ENCODE data around the gene ADAMTS2. TPM values are rescaled to one million over a fixed set of nuclear protein-coding genes. Genes with fewer than 3 reads are reported as not detected.

The ADAMTS2 gene
- total RNA-seq, 1 donor from 2014 or later = 3.6 TPM

DNA sequence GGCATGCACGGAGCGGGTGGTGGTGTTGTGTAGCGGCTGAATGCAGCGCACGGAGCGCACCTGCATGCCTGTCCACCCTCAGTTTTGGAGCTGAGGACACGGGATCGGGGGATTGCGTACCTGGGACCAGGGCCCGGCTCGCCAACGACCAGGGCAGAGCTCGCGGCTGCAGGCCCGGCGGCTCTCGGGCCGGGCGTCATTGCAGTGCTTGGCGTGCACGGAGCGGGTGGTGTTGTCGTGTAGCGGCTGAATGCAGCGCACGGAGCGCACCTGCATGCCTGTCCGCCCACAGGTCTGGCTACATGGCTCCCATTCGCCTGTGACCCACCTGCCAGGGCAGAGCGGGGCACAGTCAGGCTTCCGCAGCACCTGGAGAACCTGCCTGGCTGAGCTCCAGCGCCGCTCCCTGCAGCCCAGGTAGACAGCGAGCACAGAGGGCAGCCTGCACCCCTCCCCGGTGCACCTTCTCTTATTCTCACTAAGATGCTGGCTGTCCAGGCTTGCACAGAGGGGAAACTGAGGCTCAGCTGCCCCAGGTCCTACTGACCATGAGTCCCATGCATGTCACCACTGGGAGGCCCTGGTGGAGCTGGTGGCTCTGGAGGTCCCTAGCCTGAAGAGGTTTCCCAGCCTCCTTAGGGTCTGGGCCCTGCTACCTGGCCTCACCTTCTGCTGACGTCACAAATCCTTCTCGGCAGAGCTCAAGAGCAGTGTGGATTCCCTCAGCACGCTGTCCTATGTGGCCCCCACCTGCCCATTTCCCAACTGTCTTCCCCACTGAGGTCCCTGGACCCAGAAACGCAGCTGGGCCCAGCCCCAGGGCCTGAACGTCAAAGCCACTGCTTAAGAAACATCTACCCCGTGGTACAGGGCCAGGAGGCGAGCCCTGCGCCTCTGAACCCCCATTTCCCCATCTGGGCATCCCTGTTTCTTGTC, 220.1 kb downstream of the ADAMTS2 start:
- DNase-seq (no peak), ATAC-seq (ENCODE audit: poor library complexity) (no peak)
- intact Hi-C loops (cut with DNase I) = no loop called here

- ATAC-seq (ENCODE audit: poor library complexity) = no peak
- no peak for DNase-seq
- intact Hi-C loops (cut with DNase I) = no loop called here
Observed at GRCh38 chr5:179124273-179124852, 220.9 kb downstream of the ADAMTS2 start.

DNA sequence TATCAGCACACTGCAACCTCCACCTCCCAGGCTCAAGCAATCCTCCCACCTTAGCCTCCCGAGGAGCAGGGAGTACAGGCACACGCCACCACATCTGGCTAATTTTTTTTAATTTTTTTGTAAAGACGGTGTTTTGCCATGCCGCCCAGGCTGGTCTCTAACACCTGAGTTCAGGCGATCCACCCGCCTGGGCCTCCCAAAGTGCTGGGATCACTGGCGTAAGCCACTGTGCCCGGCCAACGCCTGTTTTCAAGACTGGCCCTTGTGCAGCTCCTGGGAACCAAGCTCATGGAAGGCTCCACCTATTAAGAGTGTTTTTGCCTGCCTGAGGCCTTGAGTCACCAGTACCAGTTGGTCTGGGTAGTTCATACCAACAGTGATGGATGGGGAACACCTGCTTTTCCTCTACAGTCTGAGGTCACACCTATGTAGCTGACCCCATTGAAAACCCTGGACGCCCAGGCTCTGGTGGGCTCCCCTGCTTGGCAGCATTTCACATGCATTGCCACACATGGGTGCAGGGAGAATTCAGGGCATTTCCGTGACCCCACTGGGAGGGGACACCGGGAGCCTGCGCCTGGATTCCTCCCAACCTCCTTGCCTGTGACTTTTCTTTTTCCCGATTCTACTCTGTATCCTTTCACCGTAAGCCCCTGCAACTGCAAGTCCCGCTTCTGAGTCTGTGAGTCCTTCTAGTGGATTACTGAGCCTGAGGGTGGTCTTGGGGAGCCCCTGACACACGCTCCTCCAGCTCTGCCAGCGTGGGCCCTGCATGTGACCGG, 221.6 kb downstream of the ADAMTS2 start:
- ATAC-seq (ENCODE audit: poor library complexity) (no peak), DNase-seq (no peak)
- intact Hi-C loops (cut with DNase I) = no loop called here

DNA sequence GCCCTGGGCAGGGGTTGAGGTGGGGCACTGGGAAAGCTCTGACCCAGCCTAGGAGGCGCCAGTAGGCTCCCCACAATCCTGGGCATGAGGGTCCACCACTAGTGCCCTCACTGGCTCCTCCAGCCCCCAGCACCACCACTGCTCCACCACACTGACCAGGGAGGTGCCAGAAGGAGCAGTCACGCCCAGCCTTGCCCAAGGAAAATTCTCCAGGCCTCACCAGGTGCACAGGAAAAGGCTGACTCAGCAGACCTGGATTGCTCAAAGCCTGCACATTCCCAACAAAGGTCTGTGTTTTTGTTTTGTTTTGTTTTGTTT, 222.2 kb downstream of the ADAMTS2 start:
- intact Hi-C loops (cut with DNase I) = no loop called here
- no peak for ATAC-seq (ENCODE audit: poor library complexity)
- no peak for DNase-seq

GRCh38 chr5:179122411-179123108, 222.7 kb downstream of the ADAMTS2 start:
- DNase-seq = no peak
- no peak for ATAC-seq (ENCODE audit: poor library complexity)
- intact Hi-C loops (cut with DNase I) = no loop called here

DNA sequence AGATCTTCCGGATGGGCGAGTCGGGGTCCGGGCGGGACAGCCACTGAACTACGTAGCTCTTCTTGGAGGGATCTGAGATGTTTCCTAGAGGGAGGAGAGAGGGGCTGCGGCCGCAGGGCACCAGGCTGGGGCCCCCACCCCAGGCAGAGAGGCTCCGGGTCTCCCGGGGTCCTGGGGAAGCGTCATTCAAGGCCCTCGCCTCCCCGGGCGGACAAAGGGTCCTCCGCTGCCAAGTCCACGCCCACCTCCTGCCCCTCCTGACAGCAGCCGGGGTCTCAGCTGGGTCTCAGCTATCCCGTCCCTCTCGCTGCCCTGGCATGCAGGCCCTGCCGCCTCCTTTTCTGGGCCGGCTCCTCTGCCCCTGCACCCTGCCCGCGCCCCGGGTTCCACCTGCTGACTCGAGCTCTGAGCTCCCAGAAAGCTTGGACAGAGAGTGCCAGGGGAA, 223.6 kb downstream of the ADAMTS2 start:
- intact Hi-C loops (cut with DNase I) = no loop called here
- no peak for DNase-seq
- ATAC-seq (ENCODE audit: poor library complexity) = no peak

DNA sequence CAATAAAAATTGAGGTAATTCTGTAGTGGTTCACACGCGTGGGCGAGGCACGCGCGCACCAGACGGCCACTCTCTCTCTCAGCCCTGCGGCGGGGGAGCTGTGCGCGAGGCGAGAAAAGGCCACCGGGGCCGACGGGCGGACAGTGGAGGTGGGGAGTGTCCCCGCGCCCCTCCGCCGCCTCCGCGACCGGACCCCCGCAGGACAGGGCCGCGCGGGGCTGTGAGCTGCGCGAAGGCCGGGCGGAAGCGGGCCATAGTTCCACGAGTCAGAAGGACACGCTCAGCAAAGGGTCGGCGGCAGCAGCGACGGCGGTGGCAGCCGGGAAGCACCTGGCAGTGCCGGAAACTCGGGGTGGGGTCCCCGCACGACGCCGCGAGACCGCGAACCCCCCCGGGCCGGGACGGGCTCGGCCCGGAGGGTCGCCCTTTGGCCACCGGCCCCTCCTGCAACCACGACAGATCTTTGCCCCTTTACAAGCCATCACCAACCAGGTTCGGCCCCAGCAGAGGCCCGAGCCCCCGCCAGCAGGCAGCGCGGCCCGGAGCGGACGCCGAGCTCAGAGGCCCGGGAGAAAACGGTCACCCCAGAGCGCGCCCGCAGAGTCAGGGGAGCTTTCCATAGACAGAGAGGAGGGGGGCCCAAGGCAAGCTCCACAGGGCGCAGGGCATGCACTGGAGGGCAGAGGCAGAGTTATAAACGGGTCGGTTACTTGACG, 224.2 kb downstream of the ADAMTS2 start:
- intact Hi-C loops (cut with DNase I) = no loop called here
- no peak for DNase-seq

GRCh38 chr5:179120421-179120861, 224.8 kb downstream of the ADAMTS2 start:
- ATAC-seq (ENCODE audit: poor library complexity) (no peak), DNase-seq (no peak)

More for the DNA sequence above, 224.2 kb downstream of the ADAMTS2 start:
- ATAC-seq (ENCODE audit: poor library complexity) = no peak

GRCh38 chr5:179119415-179120170, 225.7 kb downstream of the ADAMTS2 start:
- ATAC-seq (ENCODE audit: poor library complexity) (no peak), DNase-seq (no peak)
- intact Hi-C loops (cut with DNase I) = no loop called here

More at GRCh38 chr5:179120421-179120861, 224.8 kb downstream of the ADAMTS2 start:
- intact Hi-C loops (cut with DNase I) = no loop called here

DNA sequence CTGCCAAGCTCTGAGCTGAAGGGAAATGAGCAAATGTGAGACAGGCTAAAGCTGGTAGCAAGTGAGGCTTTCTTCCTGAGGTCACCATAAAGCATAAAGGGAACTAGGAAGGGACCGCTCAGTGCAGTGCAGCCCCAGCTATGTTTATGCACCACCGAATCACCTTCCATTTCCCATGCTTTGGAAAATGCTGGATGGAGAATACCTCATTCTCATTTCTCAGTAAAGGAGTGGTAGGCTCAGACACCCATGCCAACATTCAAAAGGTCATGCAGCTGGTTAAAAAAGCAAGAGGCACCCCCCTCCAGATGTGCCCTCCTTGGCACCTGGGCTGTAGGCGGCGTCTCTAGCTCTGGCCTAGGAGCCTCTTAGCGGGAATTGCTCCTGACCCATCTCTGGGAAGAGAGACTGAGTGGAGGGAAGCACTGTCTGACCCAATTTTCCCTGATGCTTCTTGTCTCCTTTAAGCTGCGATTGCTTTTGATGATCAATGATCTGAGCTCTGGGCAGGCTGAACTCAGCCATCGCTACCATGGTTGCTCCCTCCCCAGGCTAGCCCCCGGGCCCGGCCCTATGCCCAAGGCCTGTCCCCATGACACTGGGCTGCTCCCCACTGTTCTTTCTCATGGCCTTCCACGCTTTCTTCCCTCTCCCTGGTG, 226.4 kb downstream of the ADAMTS2 start:
- DNase-seq (no peak), ATAC-seq (ENCODE audit: poor library complexity) (no peak)
- intact Hi-C loops (cut with DNase I) = no loop called here

DNA sequence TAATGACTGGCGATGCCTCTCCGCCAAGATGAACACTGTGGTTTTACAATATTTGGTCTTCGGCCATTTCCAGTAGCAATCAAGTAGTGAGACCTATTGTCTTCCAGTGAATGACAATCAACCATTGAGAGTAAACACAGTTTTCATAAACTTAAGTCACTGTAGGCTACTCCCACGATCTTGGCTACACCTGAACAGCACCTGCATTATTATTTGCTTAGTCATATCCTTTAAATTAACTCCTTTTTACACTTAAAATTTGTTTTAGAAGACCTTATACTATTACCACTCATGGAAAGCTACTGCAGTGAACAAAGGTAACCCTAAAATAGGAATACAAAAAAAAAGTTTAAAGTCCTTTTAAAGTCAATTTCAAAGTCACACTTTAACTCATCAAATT, 226.9 kb downstream of the ADAMTS2 start:
- no peak for ATAC-seq (ENCODE audit: poor library complexity)

GRCh38 chr5:179115845-179116524, 229.3 kb downstream of the ADAMTS2 start:
- no peak for DNase-seq
- ATAC-seq (ENCODE audit: poor library complexity) = no peak
- intact Hi-C loops (cut with DNase I) = no loop called here

More for the DNA sequence above, 226.9 kb downstream of the ADAMTS2 start:
- DNase-seq = no peak
- intact Hi-C loops (cut with DNase I) = no loop called here

- ATAC-seq (ENCODE audit: poor library complexity) (no peak), DNase-seq (no peak)
- intact Hi-C loops (cut with DNase I) = no loop called here
Observed at GRCh38 chr5:179115307-179115706, 230.0 kb downstream of the ADAMTS2 start.

- ATAC-seq (ENCODE audit: poor library complexity) = no peak
- intact Hi-C loops (cut with DNase I) = no loop called here
- no peak for DNase-seq
Observed at GRCh38 chr5:179114756-179115155, 230.5 kb downstream of the ADAMTS2 start.

DNA sequence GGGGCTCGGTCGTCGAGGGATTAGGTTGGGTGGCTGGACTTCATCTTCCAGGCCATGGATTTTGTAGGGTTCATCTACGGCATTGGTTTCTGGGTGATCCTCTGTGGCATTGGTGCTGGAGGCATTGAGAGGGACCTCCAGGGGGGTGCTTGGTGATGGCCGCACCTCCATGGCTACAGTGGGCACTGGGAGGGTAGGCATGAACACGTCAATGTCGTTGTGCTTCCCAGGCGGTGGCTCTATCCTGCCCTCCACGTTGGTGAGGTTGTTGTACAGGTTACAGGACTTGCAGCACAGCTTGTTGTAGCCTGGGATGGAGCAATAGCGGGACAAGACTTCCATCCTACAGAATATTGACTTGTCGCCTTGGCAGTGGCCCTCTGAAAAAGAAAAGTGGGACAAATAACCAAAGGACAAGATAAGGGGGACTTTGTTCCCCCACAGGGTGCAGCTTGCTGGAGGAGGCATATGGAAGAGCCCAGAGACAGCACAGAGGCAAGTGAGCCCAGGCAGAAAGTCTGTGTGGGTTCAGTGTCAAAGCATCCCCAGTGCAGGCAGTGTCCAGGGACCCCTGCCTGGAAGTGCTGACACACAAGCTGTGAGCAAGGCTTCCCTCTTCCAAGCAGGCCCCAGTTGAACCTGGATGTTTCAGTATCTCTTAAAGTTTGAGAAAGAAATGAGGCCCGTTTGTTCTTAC, 231.2 kb downstream of the ADAMTS2 start:
- no peak for ATAC-seq (ENCODE audit: poor library complexity)
- intact Hi-C loops (cut with DNase I) = no loop called here
- DNase-seq = no peak

DNA sequence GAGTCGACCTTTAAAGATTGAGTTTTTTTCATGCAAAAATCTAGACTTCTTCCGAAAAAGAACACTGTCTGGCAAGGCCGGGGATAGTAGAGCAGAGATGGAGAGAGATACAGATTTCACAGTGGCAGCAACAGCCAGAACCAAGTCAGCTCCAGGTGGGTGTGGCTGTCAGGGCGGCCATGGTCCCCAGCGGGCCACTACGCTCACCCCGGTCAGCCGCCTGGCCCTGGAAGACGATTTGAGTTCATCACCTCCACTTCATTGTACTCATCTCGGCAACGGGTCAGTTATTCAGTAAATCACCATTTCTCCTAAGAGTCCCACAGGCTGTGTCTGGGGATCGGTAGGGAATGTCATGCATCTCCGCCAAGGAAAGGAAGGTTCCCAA, 232.1 kb downstream of the ADAMTS2 start:
- DNase-seq (no peak), ATAC-seq (ENCODE audit: poor library complexity) (no peak)
- intact Hi-C loops (cut with DNase I) = no loop called here

Measured in Right ventricle myocardium superior (tissue), 1 donor.